ENCODE data around the gene PDZD2.

Gene PDZD2

DNA sequence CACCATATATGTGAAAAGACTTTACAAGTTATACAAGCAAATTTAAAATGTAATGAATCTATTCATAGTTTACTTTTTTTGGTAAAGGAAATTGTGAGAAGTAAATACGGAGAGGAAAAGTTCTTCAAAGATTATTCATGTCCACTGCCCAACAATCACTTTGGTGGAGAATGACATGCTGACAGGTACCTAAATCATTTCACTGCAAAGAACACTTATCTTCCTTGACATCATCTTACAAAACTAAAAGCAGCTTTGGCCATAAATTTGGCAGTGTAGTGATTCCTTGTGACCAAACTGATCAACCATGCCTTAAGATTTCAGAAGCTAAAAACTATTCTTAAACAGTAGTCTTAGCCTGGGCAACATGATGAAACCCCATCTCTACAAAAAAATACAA is 492.7 kb downstream of the PDZD2 start:
- Histone ChIP-seq H3K27me3 (no peaks in the 10 kb centered on the region), H3K36me3 (peaks cover 9 to 26% (median 19%) of the 10 kb centered on the region in 3 donors), H3K4me3 (no peak overlapping the region), H3K4me1 (peaks cover 0 to 74% (median 25%) of the 10 kb centered on the region in 4 donors), H3K27ac (no peak overlapping the region), H3K9me3 (no peaks in the 10 kb centered on the region)
- DNase-seq: no peak
- TF ChIP-seq, protein P1, sequence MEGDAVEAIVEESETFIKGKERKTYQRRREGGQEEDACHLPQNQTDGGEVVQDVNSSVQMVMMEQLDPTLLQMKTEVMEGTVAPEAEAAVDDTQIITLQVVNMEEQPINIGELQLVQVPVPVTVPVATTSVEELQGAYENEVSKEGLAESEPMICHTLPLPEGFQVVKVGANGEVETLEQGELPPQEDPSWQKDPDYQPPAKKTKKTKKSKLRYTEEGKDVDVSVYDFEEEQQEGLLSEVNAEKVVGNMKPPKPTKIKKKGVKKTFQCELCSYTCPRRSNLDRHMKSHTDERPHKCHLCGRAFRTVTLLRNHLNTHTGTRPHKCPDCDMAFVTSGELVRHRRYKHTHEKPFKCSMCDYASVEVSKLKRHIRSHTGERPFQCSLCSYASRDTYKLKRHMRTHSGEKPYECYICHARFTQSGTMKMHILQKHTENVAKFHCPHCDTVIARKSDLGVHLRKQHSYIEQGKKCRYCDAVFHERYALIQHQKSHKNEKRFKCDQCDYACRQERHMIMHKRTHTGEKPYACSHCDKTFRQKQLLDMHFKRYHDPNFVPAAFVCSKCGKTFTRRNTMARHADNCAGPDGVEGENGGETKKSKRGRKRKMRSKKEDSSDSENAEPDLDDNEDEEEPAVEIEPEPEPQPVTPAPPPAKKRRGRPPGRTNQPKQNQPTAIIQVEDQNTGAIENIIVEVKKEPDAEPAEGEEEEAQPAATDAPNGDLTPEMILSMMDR (IDR thresholded peaks at IDR 0.05): no peak
- intact Hi-C loops (cut with DNase I; ENCODE audit: low total_unique reads): no loop called here

DNA sequence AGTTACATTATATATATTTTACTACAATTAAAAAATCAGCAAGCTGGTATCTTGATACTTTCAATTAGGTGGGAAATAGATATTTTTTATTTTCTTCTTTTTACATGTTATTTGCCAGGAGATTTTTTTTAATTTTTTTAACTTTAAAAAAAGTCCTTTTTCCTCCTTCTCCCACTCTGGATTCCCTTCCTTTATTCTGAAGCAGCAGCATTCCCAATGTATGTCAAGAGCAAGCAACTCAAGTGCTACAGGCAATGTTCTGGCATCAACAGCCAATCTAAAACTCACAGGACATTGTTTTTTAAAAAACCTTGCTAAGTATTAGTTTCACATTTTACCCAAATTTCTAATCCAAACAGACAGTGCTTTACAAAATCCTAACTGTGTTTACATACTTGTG is 493.8 kb downstream of the PDZD2 start:
- TF ChIP-seq, protein P1 (IDR thresholded peaks at IDR 0.05): no peak
- no peaks in the 10 kb centered on the region for H3K9me3 ChIP-seq
- peaks cover 9 to 26% (median 19%) of the 10 kb centered on the region in 3 donors for H3K36me3 ChIP-seq
- peaks cover 0 to 63% (median 24%) of the 10 kb centered on the region in 4 donors for H3K4me1 ChIP-seq
- H3K27ac ChIP-seq: no peak overlapping the region
- H3K4me3 ChIP-seq: no peak overlapping the region
- intact Hi-C loops (cut with DNase I; ENCODE audit: low total_unique reads): no loop called here
- H3K27me3 ChIP-seq: no peaks in the 10 kb centered on the region
- no peak for DNase-seq

DNA sequence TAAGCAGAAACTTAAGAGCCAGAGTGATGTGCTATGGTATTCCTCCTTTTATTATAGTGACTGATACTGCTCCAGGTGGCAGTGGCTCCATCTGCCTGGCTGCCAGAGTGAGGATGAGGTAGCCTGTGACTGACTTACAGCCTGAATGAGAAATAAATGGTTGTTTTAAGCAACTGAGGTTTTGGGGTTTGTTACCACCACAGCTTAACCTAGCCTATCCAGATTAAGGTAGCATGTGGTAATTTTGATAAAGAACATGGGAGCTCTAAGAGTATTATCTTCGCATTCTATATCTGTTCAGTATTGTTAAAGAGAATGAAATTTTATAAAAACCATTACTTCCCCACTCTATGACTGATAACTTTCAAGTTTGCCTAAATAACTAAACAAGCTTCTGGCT is 496.2 kb downstream of the PDZD2 start:
- peaks cover 0 to 46% (median 14%) of the 10 kb centered on the region in 4 donors for H3K4me1 ChIP-seq
- TF ChIP-seq, protein P1 (IDR thresholded peaks at IDR 0.05): no peak
- intact Hi-C loops (cut with DNase I; ENCODE audit: low total_unique reads): no loop called here
- no peaks in the 10 kb centered on the region for H3K27me3 ChIP-seq
- no peak overlapping the region for H3K27ac ChIP-seq
- no peak for DNase-seq
- H3K9me3 ChIP-seq: no peaks in the 10 kb centered on the region
- no peak overlapping the region for H3K4me3 ChIP-seq
- H3K36me3 ChIP-seq: peaks cover 9 to 22% (median 19%) of the 10 kb centered on the region in 3 donors

DNA sequence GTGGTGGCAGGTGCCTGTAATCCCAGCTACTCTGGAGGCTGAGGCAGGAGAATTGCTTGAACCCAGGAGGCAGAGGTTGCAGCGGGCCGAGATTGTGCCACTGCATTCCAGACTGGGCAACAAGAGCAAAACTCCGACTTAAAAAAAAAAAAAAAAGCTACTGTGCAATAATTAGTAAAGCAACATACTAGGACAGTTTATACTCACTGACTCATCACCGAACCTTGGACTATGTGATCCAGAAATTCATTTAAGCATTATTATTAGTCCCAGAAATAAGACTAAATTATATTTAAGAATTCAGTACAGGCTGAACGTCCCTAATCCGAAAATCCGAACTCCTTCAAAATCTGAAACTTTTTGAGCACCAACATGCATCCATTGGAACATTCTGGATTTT is 497.4 kb downstream of the PDZD2 start:
- no peak for DNase-seq
- H3K27me3 ChIP-seq: no peaks in the 10 kb centered on the region
- peaks cover 9 to 22% (median 19%) of the 10 kb centered on the region in 3 donors for H3K36me3 ChIP-seq
- H3K4me1 ChIP-seq: peaks cover 0 to 35% (median 8%) of the 10 kb centered on the region in 4 donors
- intact Hi-C loops (cut with DNase I; ENCODE audit: low total_unique reads): no loop called here
- H3K4me3 ChIP-seq: no peak overlapping the region
- TF ChIP-seq, protein P1 (IDR thresholded peaks at IDR 0.05): no peak
- no peaks in the 10 kb centered on the region for H3K9me3 ChIP-seq
- H3K27ac ChIP-seq: no peak overlapping the region

DNA sequence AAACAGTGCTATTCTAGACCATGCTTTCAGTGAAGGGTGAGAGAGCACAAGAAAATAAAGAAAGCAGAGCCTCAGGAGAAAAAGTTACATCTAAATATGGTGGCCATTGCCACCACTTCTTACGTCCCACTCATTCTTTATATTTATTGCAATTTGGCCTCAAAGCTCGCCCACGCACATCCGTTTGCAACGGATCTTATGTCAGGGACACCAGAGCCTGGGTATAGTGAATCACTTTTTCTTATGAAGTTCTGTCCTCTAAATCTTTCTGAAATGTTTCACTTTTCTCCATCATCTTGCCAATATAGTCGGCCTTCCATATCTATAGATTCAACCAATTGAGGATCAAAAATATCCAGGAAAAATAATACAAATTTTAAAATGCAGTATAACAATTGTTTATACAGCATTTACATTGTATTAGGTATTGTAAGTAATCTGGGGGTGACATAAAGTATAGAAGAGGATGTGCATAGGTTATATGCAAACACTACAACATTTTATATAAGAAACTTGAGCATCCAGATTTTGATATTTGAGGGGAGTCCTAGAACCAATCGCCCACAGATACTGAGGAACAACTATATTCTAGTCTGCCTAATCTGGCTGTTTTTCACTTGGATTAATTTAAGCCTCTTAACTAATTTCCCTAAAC is 500.0 kb downstream of the PDZD2 start:
- TF ChIP-seq, protein P1 (IDR thresholded peaks at IDR 0.05): no peak
- no peak for DNase-seq
- H3K27me3 ChIP-seq: no peaks in the 10 kb centered on the region
- H3K9me3 ChIP-seq: no peaks in the 10 kb centered on the region
- peaks cover 0 to 19% (median 2%) of the 10 kb centered on the region in 4 donors for H3K4me1 ChIP-seq
- intact Hi-C loops (cut with DNase I; ENCODE audit: low total_unique reads): no loop called here
- no peak overlapping the region for H3K4me3 ChIP-seq
- H3K27ac ChIP-seq: no peak overlapping the region
- peaks cover 9 to 22% (median 19%) of the 10 kb centered on the region in 3 donors for H3K36me3 ChIP-seq

Measured in tibial artery (tissue), 4 donors.